ENCODE data around the gene MYLK4. TPM values are rescaled to one million over a fixed set of nuclear protein-coding genes. Genes with fewer than 3 reads are reported as not detected.

MYLK4 gene
- total and polyA plus RNA-seq, 4 donors: 0.07 to 0.65 (median 0.39) TPM

Other genes with a start within 250 kb of the MYLK4 start
- 10 to 100 TPM; 27.8 to 32.7 TPM for gene WRNIP1, start 14.5 kb upstream of the MYLK4 start, total RNA-seq
- gene WRNIP1, start 14.5 kb upstream of the MYLK4 start, polyA plus RNA-seq: 10 to 100 TPM in 1 of 2 donors, 1 to 10 TPM in 1; 10.0 to 20.0 TPM
- gene SERPINB1, start 90.9 kb upstream of the MYLK4 start, total RNA-seq: 10 to 100 TPM; 14.8 to 34.3 TPM
- gene SERPINB1, start 90.9 kb upstream of the MYLK4 start, polyA plus RNA-seq: 10 to 100 TPM; 12.5 to 22.3 TPM
- 1 to 10 TPM; 4.7 to 5.1 TPM for gene SERPINB9, start 152.4 kb upstream of the MYLK4 start, total RNA-seq
- 1 to 10 TPM; 2.2 to 4.0 TPM for gene SERPINB9, start 152.4 kb upstream of the MYLK4 start, polyA plus RNA-seq
- gene SERPINB6, start 220.6 kb upstream of the MYLK4 start, total RNA-seq: 10 to 100 TPM; 24.0 to 31.2 TPM
- gene SERPINB6, start 220.6 kb upstream of the MYLK4 start, polyA plus RNA-seq: 10 to 100 TPM; 32.3 to 32.4 TPM
- 100 to 1,000 TPM in 1 of 2 donors, 10 to 100 TPM in 1; 11.5 to 124 TPM for gene NQO2, start 249.0 kb upstream of the MYLK4 start, total RNA-seq
- 100 to 1,000 TPM in 1 of 2 donors, 10 to 100 TPM in 1; 61.7 to 127 TPM for gene NQO2, start 249.0 kb upstream of the MYLK4 start, polyA plus RNA-seq